HepG2 (cell line): ENCODE results near the gene TMEM183A. TPM values are rescaled to one million over a fixed set of nuclear protein-coding genes. Genes with fewer than 3 reads are reported as not detected.

ENCODE experiments used
- ARID3A ChIP-seq: IDR thresholded peaks from 2 replicates; pipeline ENCODE4 v1.6.1; 2012; ENCODE audit warnings: low read depth, low read length, improper control_type of control experiment
- CHD2 ChIP-seq: IDR thresholded peaks from 2 replicates; pipeline ENCODE4 v1.6.1; 2011; ENCODE audit warnings: low read depth, low read length, improper control_type of control experiment
- GABPB1 ChIP-seq: IDR thresholded peaks from 2 replicates; pipeline ENCODE4 v1.6.1; 2016; ENCODE audit warnings: mild to moderate bottlenecking, missing genetic modification reagents, moderate library complexity, missing compliant biosample characterization
- HNRNPUL1 ChIP-seq: fragments of 200-400 bp; formaldehyde crosslinking; IDR thresholded peaks from 2 replicates; pipeline ENCODE4 v1.6.1; 2017; ENCODE audit warnings: low read depth, mild to moderate bottlenecking, low read length, moderate library complexity
- MAZ ChIP-seq, 2 experiments: sonication (generic) in 1 of 2; formaldehyde crosslinking in 1 of 2; IDR thresholded peaks; 2 replicates each; pipeline versions ENCODE4 v1.5.0 to v1.6.1; 2012 to 2020; ENCODE audit warnings: low read depth in 2 of 2, mild to moderate bottlenecking in 2 of 2, borderline replicate concordance in 1 of 2, improper control_type of control experiment in 1 of 2, low read length in 1 of 2, missing genetic modification reagents in 1 of 2, moderate library complexity in 1 of 2
- MXI1 ChIP-seq: IDR thresholded peaks from 3 replicates; pipeline ENCODE4 v1.6.1; 2012; ENCODE audit warnings: low read depth, low read length, inconsistent platforms, borderline replicate concordance
- NFKB2 ChIP-seq: sonication (generic); formaldehyde crosslinking; IDR thresholded peaks from 2 replicates; pipeline ENCODE4 v1.4.0; 2020; ENCODE audit warnings: missing genetic modification reagents, borderline replicate concordance
- NR2F2 ChIP-seq: IDR thresholded peaks from 2 replicates; pipeline ENCODE4 v1.6.1; 2012; ENCODE audit warnings: low read depth, inconsistent platforms, borderline replicate concordance
- POLR2AphosphoS2 ChIP-seq: IDR thresholded peaks from 2 replicates; pipeline ENCODE4 v1.6.1; 2011; ENCODE audit warnings: low read depth, low read length, improper control_type of control experiment
- RERE ChIP-seq: IDR thresholded peaks from 2 replicates; pipeline ENCODE4 v1.6.1; 2016; ENCODE audit warnings: low read depth, missing genetic modification reagents, missing compliant biosample characterization
- SMAD1 ChIP-seq: sonication (generic); formaldehyde crosslinking; IDR thresholded peaks from 2 replicates; pipeline ENCODE4 v1.4.0; 2020; ENCODE audit warnings: missing genetic modification reagents, low read depth, mild to moderate bottlenecking, borderline replicate concordance
- TFDP2 ChIP-seq: sonication (generic); formaldehyde crosslinking; IDR thresholded peaks from 2 replicates; pipeline ENCODE4 v1.4.0; 2020; ENCODE audit warnings: missing genetic modification reagents
- THAP11 ChIP-seq: IDR thresholded peaks from 2 replicates; pipeline ENCODE4 v1.6.1; 2016; ENCODE audit warnings: missing biosample characterization, missing genetic modification reagents
- ZNF292 ChIP-seq: sonication (generic); formaldehyde crosslinking; IDR thresholded peaks from 2 replicates; pipeline ENCODE4 v1.8.1; 2022; ENCODE audit warnings: mild to moderate bottlenecking, low read depth, missing genetic modification reagents, borderline replicate concordance
- ZNF558 ChIP-seq: sonication (generic); formaldehyde crosslinking; IDR thresholded peaks from 2 replicates; pipeline ENCODE4 v1.9.0; 2022; ENCODE audit warnings: mild to moderate bottlenecking, missing genetic modification reagents, borderline replicate concordance
- ZNF619 ChIP-seq: sonication (generic); formaldehyde crosslinking; IDR thresholded peaks from 2 replicates; pipeline ENCODE4 v1.4.0; 2020; ENCODE audit warnings: mild to moderate bottlenecking, missing genetic modification reagents
- polyA plus RNA-seq, 8 experiments: library from polyadenylated mRNA; depleted of rRNA in 3 of 8; stranded (reverse) in 7 of 8; unstranded in 1 of 8; fragments of >200 nt; fragmentation: Illumina TruSeq in 4 of 8; extraction: Trizol in 4 of 8; gene quantifications; 2 replicates each; pipeline versions ENCODE4 v1.2.1 to v1.2.3, GENCODE V29; 2011 to 2016; ENCODE audit warnings: low read depth in 4 of 8, missing spikeins in 1 of 8, mixed read lengths in 1 of 8; ENCODE audit not compliant: insufficient read depth in 1 of 8
- total RNA-seq, 5 experiments: library from RNA; depleted of rRNA; stranded (reverse); fragments of >200 nt; fragmentation: Illumina TruSeq; extraction: Trizol; gene quantifications; 2 replicates each; pipeline ENCODE4 v1.2.3, GENCODE V29; 2016; ENCODE audit warnings: low read depth in 1 of 5
- TF ChIP-seq, protein P1 (sequence below): sonication (generic); formaldehyde crosslinking; IDR thresholded peaks from 2 replicates; pipeline ENCODE4 v1.8.1; 2023; ENCODE audit warnings: mild to moderate bottlenecking, missing genetic modification reagents

TMEM183A gene
- total and polyA plus RNA-seq, 2 of the 13 experiments (the other 11 are each of a cell fraction or from before 2014, with no cell fraction given) = 59.7 to 82.0 TPM

GRCh38 chr1:203006948-203007871 is at the start of gene TMEM183A (continued):
- TF ChIP-seq, protein P1, sequence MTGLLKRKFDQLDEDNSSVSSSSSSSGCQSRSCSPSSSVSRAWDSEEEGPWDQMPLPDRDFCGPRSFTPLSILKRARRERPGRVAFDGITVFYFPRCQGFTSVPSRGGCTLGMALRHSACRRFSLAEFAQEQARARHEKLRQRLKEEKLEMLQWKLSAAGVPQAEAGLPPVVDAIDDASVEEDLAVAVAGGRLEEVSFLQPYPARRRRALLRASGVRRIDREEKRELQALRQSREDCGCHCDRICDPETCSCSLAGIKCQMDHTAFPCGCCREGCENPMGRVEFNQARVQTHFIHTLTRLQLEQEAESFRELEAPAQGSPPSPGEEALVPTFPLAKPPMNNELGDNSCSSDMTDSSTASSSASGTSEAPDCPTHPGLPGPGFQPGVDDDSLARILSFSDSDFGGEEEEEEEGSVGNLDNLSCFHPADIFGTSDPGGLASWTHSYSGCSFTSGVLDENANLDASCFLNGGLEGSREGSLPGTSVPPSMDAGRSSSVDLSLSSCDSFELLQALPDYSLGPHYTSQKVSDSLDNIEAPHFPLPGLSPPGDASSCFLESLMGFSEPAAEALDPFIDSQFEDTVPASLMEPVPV (CRISPR knock-in tag) = peak; percentile 58; the same call in 1 of the 2 replicates
- TF ChIP-seq ZNF619 (CRISPR knock-in tag) (no peak), NR2F2 (peak; percentile 35; the same call in 1 of the 2 replicates), THAP11 (peak; percentile 89), POLR2AphosphoS2 (no peak; the same call in 1 of the 2 replicates), ARID3A (no peak), GABPB1 (peak; percentile 81), ZNF292 (CRISPR knock-in tag) (no peak), CHD2 (peak; percentile 94), RERE (CRISPR knock-in tag) (peak; percentile 25; the same call in 1 of the 2 replicates), HNRNPUL1 (no peak), SMAD1 (CRISPR knock-in tag) (peak; percentile 86; the same call in 1 of the 2 replicates), MXI1 (peak; percentile 77; the same call in 1 of the 3 replicates), TFDP2 (CRISPR knock-in tag) (peak; percentile 65), ZNF558 (CRISPR knock-in tag) (peak; percentile 48; the same call in 1 of the 2 replicates), MAZ (IDR thresholded peaks at IDR 0.05; ENCODE audit: borderline replicate concordance, low read depth, low read length) (no peak), MAZ (CRISPR knock-in tag; IDR thresholded peaks at IDR 0.05; ENCODE audit: low read depth) (peak; percentile 47; the same call in 1 of the 2 replicates), NFKB2 (no peak)
